Coronary artery (tissue), 2 donors: ENCODE measurements around the gene ACAP3.

ENCODE experiments used
- DNase-seq: peaks from one replicate; pipeline ENCODE4 v3.0.0-alpha.2; 2017; ENCODE audit warnings: low spot score
- H3K27ac ChIP-seq, 2 donors: fragments of 200-600 bp; sonication (generic); one replicate each; pipeline ENCODE4 v1.5.1; 2016 to 2019
- H3K4me3 ChIP-seq: fragments of 200-600 bp; sonication (generic); 2 replicates; pipeline ENCODE4 v1.5.1; 2016; ENCODE audit warnings: mild to moderate bottlenecking, moderate library complexity
- CTCF ChIP-seq: fragments of 200-600 bp; sonication (generic); IDR thresholded peaks from one replicate; pipeline ENCODE4 v1.5.1; 2019; ENCODE audit warnings: antibody characterized with exemption

ACAP3 gene

GRCh38 chr1:1353389-1354151 lies 45.8 kb upstream of the ACAP3 start:
- no peak for DNase-seq

GRCh38 chr1:1352786-1353388 lies 45.2 kb upstream of the ACAP3 start:
- no peak for DNase-seq
- peak overlapping the region in 1 of 2 donors; percentile 71 for H3K27ac ChIP-seq
- no peak overlapping the region for H3K4me3 ChIP-seq
- TF ChIP-seq CTCF, result no peak

More at GRCh38 chr1:1353389-1354151, 45.8 kb upstream of the ACAP3 start:
- H3K27ac ChIP-seq, result peak overlapping the region in 1 of 2 donors; percentile 71
- no peak overlapping the region for H3K4me3 ChIP-seq
- no peak for TF ChIP-seq CTCF

- TF ChIP-seq CTCF, result no peak
- no peak for DNase-seq
- Histone ChIP-seq H3K27ac (peak overlapping the region in 1 of 2 donors; percentile 71), H3K4me3 (peak overlapping the region; percentile 30)
These were observed 44.0 kb upstream of the ACAP3 start for GRCh38 chr1:1351511-1352427.

GRCh38 chr1:1349256-1350012 lies 41.7 kb upstream of the ACAP3 start, which contains the start of gene DVL1:
TSS of gene DVL1 (minus strand) at chr1:1349418. CDS start at chr1:1349065, 353 bp downstream.
- peak within 1 kb of the TSS; percentile 75 for H3K4me3 ChIP-seq
- peak; percentile 25 for TF ChIP-seq CTCF
- no peak for DNase-seq
- H3K27ac ChIP-seq, result peak within 1 kb of the TSS; percentile 57 to 86

GRCh38 chr1:1348420-1349255 lies 40.9 kb upstream of the ACAP3 start:
- TF ChIP-seq CTCF, result no peak
- DNase-seq, result no peak
- H3K27ac ChIP-seq, result peak overlapping the region; percentile 40 to 86
- H3K4me3 ChIP-seq, result peak overlapping the region; percentile 75
